Endothelial cell of umbilical vein (primary cell): Measurements from ENCODE around the gene ATG12. TPM values are rescaled to one million over a fixed set of nuclear protein-coding genes. Genes with fewer than 3 reads are reported as not detected.

ENCODE experiments used
- BruUV-seq: library from RNA; stranded (reverse); fragments of 400-500 nt; replicated peaks from 2 replicates; lab custom pipeline; 2021; lab: Mats Ljungman, UMichigan
- CTCF ChIA-PET: fragments of 300-600, 350-600 bp; sonication (Branson Sonifier 250); formaldehyde crosslinking; loops from one replicate; lab custom pipeline; 2021; ENCODE audit warnings: antibody characterized with exemption, inconsistent platforms; lab: Charles Lee
- POLR2A ChIA-PET: fragments of 300-600, 350-600 bp; sonication (Branson Sonifier 250); formaldehyde crosslinking; loops from one replicate; lab custom pipeline; 2021; ENCODE audit warnings: antibody characterized with exemption, inconsistent platforms; lab: Charles Lee
- DNase-seq: peaks from one replicate; pipeline ENCODE4 v3.0.0-alpha.2; 2011; ENCODE audit warnings: low read depth, low spot score
- FAIRE-seq: peaks from 2 replicates; lab custom pipeline; 2011; peaks lifted over from hg19 to GRCh38; lab: Jason Lieb, UNC
- H2AFZ ChIP-seq: 2 replicates; pipeline ENCODE4 v1.6.0; 2012; ENCODE audit warnings: low read depth, low read length, control low read depth, inconsistent platforms
- H3K27ac ChIP-seq: 2 replicates; pipeline ENCODE4 v1.5.1; 2011; ENCODE audit warnings: low read depth, mild to moderate bottlenecking, control low read depth, low read length, moderate library complexity; ENCODE audit not compliant: insufficient read depth
- H3K27me3 ChIP-seq, 2 experiments: 2 replicates each; pipeline versions ENCODE4 v1.6.0 to v1.6.1; 2011; ENCODE audit warnings: low read length in 2 of 2, mixed read lengths in 1 of 2; ENCODE audit not compliant: control insufficient read depth in 2 of 2, insufficient read depth in 2 of 2
- H3K36me3 ChIP-seq, 2 experiments: 2 replicates in 1 of 2; 3 replicates in 1 of 2; pipeline ENCODE4 v1.5.1; 2011; ENCODE audit warnings: low read length in 2 of 2, mild to moderate bottlenecking in 1 of 2, moderate library complexity in 1 of 2; ENCODE audit not compliant: control insufficient read depth in 2 of 2, insufficient read depth in 2 of 2; ENCODE audit errors: extremely low read depth in 1 of 2
- H3K4me1 ChIP-seq: 3 replicates; pipeline ENCODE4 v1.5.1; 2011; ENCODE audit warnings: mild to moderate bottlenecking, low read length; ENCODE audit not compliant: control insufficient read depth, insufficient read depth; ENCODE audit errors: extremely low read depth
- H3K4me2 ChIP-seq: 2 replicates; pipeline ENCODE4 v1.6.1; 2011; ENCODE audit warnings: low read length, control low read depth, mixed read lengths; ENCODE audit not compliant: insufficient read depth
- H3K4me3 ChIP-seq, 3 experiments: fragments of 200-600 bp in 1 of 3; sonication (generic), shearing (Covaris generic) in 1 of 3; replicated peaks in 1 of 3; 2 replicates each; pipeline ENCODE4 v1.5.1; 2011 to 2016; ENCODE audit warnings: control low read depth in 3 of 3, low read length in 3 of 3, mild to moderate bottlenecking in 2 of 3, inconsistent platforms in 1 of 3, low read depth in 1 of 3, moderate library complexity in 1 of 3; ENCODE audit not compliant: insufficient read depth in 1 of 3
- H3K79me2 ChIP-seq: 2 replicates; pipeline ENCODE4 v1.6.0; 2012; ENCODE audit warnings: low read length, inconsistent platforms; ENCODE audit not compliant: control insufficient read depth, insufficient read depth
- H3K9ac ChIP-seq: replicated peaks from 2 replicates; pipeline ENCODE3; 2011; ENCODE audit warnings: low read length, control low read depth; ENCODE audit not compliant: insufficient read depth; ENCODE audit errors: extremely low read depth
- H3K9me1 ChIP-seq: replicated peaks from 3 replicates; pipeline ENCODE4 v1.6.0; 2011; ENCODE audit warnings: mild to moderate bottlenecking, low read length; ENCODE audit not compliant: control insufficient read depth, insufficient read depth; ENCODE audit errors: extremely low read depth
- H3K9me3 ChIP-seq: replicated peaks from 2 replicates; pipeline ENCODE4 v1.5.1; 2012; ENCODE audit warnings: low read length, inconsistent platforms; ENCODE audit not compliant: control insufficient read depth, insufficient read depth
- H4K20me1 ChIP-seq: replicated peaks from 2 replicates; pipeline ENCODE3; 2011; ENCODE audit warnings: mild to moderate bottlenecking, low read length; ENCODE audit not compliant: control insufficient read depth, insufficient read depth; ENCODE audit errors: extremely low read depth
- CTCF ChIP-seq, 2 donors: IDR thresholded peaks; 1 replicate in 1 of 2; 2 replicates in 1 of 2; pipeline ENCODE4 v1.5.1; 2011; ENCODE audit warnings: low read length in 2 of 2, mild to moderate bottlenecking in 2 of 2, moderate library complexity in 2 of 2, control low read depth in 1 of 2, inconsistent platforms in 1 of 2, low read depth in 1 of 2; ENCODE audit not compliant: insufficient read depth in 1 of 2; ENCODE audit errors: extremely low read depth in 1 of 2
- EZH2 ChIP-seq: IDR thresholded peaks from 2 replicates; pipeline ENCODE4 v1.6.1; 2012; ENCODE audit warnings: borderline replicate concordance, low read depth, mild to moderate bottlenecking, moderate library complexity, low read length, inconsistent platforms; ENCODE audit not compliant: severe bottlenecking
- FOS ChIP-seq: IDR thresholded peaks from 2 replicates; pipeline ENCODE4 v1.6.1; 2011; ENCODE audit warnings: mild to moderate bottlenecking, low read length, moderate library complexity, borderline replicate concordance; ENCODE audit not compliant: insufficient read depth
- GATA2 ChIP-seq: IDR thresholded peaks from 2 replicates; pipeline ENCODE4 v1.7.0; 2011; ENCODE audit warnings: low read depth, mild to moderate bottlenecking, moderate library complexity, mixed read lengths, low read length; ENCODE audit not compliant: insufficient read length, insufficient read depth
- JUN ChIP-seq: IDR thresholded peaks from 2 replicates; pipeline ENCODE4 v1.6.1; 2011; ENCODE audit warnings: borderline replicate concordance, low read depth; ENCODE audit not compliant: insufficient read length, insufficient read depth
- MYC ChIP-seq: IDR thresholded peaks from one replicate; pipeline ENCODE4 v1.6.1; 2011; ENCODE audit warnings: mild to moderate bottlenecking, low read depth, low read length
- POLR2A ChIP-seq: IDR thresholded peaks from 2 replicates; pipeline ENCODE4 v1.6.1; 2012; ENCODE audit warnings: low read depth, mild to moderate bottlenecking, control low read depth, low read length
- POLR2AphosphoS5 ChIP-seq: IDR thresholded peaks from 2 replicates; pipeline ENCODE4 v1.6.1; 2012; ENCODE audit warnings: low read depth, mild to moderate bottlenecking, control low read depth, low read length, moderate library complexity; ENCODE audit not compliant: insufficient read depth
- dilution Hi-C: fragments of 300-500 bp; cut with MboI; formaldehyde crosslinking; loops from one replicate; pipeline ENCODE4 v1.15.0; 2019; ENCODE audit warnings: low sequenced_read_pairs; ENCODE audit not compliant: extremely low pct_ligation_motif_present
- intact Hi-C: fragments of 100-400 bp; cut with micrococcal nuclease; formaldehyde crosslinking; loops from one replicate; pipeline ENCODE4 v1.10.0; 2022
- polyA plus RNA-seq, 4 experiments: library from polyadenylated mRNA; depleted of rRNA in 3 of 4; stranded (reverse) in 3 of 4; unstranded in 1 of 4; fragments of >200 nt; gene quantifications; 2 replicates each; pipeline versions ENCODE4 v1.2.1 to v1.2.3, GENCODE V29; 2011 to 2012; ENCODE audit warnings: missing spikeins in 1 of 4
- total RNA-seq: library from RNA; stranded (reverse); gene quantifications from 2 replicates; pipeline ENCODE4 v1.2.3, GENCODE V29; 2021
- TF ChIP-seq, protein P1 (sequence below): IDR thresholded peaks from 2 replicates; pipeline ENCODE4 v1.6.1; 2011; ENCODE audit not compliant: insufficient read depth, insufficient read length

Gene ATG12
- total and polyA plus RNA-seq, 2 donors (not counting 3 experiments of a cell fraction or from before 2014, with no cell fraction given), result 27.5 to 62.0 TPM

GRCh38 chr5:115813719-115814118 lies 27.6 kb downstream of the ATG12 start:
- POLR2A ChIA-PET, result no interaction called here
- no peak for DNase-seq
- Histone ChIP-seq H3K9me1 (no peaks in the 10 kb centered on the region), H2AFZ (no peak overlapping the region), H3K4me3 (no peak overlapping the region), H4K20me1 (no peaks in the 10 kb centered on the region), H3K4me1 (peaks cover 23% of the 10 kb centered on the region), H3K9me3 (no peaks in the 10 kb centered on the region), H3K9ac (no peak overlapping the region), H3K4me2 (no peak overlapping the region), H3K79me2 (no peaks in the 10 kb centered on the region), H3K27me3 (peaks cover 23 to 33% of the 10 kb centered on the region in 2 experiments), H3K27ac (no peak overlapping the region), H3K36me3 (no peaks in the 10 kb centered on the region)
- FAIRE-seq, result no peak
- dilution Hi-C loops, result no loop called here
- intact Hi-C loops, result no loop called here
- no TSS peak for BruUV-seq
- CTCF ChIA-PET, result no interaction called here
- TF ChIP-seq FOS (no peak), JUN (no peak), POLR2AphosphoS5 (no peak), MYC (no peak), POLR2A (no peak), EZH2 (no peak), CTCF (IDR thresholded peaks at IDR 0.05; ENCODE audit: extremely low read depth in 1 of 2, insufficient read depth in 1 of 2, low read depth in 1 of 2, low read length in 2 of 2) (no peak), GATA2 (no peak)
- TF ChIP-seq, protein P1, sequence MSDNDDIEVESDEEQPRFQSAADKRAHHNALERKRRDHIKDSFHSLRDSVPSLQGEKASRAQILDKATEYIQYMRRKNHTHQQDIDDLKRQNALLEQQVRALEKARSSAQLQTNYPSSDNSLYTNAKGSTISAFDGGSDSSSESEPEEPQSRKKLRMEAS, result no peak
